Limb (tissue), 2 donors: ENCODE measurements around the gene RASGRF1.
"Not testable (repeated sequence)": the region's sequence is repeated elsewhere in the genome, so short reads cannot be mapped to it uniquely, and the experiment has no call there.

Experiments used
- DNase-seq, 2 donors: peaks; one replicate each; pipeline ENCODE4 v3.0.0-alpha.2; 2016; ENCODE audit errors: extremely low spot score in 2 of 2

The RASGRF1 gene

DNA sequence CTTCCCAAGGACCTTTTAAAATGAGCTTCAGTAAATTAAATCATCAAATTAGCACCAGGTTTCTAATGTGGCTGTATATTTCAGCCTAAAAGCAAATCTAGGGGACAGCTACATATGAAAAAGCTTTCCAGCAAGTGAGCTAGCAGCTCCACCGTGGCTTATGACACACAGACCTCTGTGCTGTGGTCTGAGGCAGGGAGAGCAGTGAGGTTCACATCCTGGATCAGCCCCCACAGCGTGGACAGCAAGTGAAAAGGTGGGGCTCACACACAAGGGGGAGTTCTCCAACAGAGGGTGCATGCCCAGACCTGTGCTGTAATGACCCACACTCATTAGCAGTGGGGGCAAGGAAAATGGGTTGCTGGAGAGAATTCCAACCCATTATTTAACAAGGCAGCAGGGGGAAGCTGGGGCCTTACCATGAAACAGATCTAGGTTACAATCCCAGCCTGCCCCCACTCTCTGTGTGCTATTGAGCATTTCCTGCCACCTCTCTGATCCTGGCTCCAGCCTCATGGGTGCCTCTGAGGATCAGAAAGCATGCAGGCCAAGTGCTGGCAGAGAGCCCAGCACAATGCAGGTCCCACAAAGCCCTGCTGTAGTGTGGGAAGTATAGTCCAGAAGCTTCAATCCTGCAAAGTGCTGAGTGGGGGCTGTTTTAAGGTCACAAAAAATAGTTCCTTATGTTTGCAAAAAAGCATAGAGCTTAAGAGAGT lies 48.2 kb downstream of the RASGRF1 start:
- DNase-seq: no peak

DNA sequence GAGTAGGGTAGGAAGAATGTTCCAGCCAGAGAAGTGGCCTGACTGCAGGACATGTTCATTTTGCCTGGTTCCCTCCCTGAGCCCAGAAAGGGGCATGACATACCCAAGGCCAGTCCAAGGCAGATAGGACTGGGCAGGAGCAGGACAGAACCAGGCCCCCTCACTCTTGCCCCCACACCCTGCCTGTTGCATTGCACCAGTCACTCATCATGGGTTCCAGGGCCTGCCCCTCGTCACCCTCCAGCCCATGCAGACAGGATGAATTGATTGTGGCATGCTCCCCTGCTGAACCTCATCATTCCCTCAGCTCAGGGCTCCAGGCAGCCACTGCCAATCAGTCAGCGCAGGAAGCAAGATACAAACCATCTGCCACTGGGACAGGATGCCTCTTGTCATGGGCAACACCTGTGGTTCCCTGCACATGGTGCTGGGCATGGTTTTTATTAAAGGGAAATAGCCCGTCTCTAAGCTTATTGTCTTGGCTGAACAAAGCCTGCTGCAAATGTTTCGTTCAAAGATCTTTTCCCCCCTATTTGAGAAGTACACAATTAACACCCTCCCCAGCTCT lies 48.9 kb downstream of the RASGRF1 start:
- no peak for DNase-seq

DNA sequence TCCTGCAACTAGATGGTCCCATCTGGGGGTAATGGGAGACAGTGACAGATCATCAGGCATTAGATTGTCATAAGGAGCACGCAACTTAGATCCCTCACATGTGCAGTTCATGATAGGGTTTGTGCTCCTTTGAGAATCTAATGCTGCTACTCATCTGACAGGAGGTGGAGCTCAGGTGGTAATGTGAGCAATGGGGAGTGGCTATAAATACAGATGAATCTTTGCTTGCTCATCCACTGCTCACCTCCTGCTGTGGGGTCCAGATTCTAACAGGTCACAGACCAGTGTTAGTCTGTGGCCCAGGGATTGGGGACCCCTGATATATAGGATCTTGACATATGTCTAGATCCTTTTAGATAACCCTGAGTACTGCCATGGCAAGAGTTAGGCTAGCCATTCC lies 52.7 kb downstream of the RASGRF1 start:
- no peak for DNase-seq

DNA sequence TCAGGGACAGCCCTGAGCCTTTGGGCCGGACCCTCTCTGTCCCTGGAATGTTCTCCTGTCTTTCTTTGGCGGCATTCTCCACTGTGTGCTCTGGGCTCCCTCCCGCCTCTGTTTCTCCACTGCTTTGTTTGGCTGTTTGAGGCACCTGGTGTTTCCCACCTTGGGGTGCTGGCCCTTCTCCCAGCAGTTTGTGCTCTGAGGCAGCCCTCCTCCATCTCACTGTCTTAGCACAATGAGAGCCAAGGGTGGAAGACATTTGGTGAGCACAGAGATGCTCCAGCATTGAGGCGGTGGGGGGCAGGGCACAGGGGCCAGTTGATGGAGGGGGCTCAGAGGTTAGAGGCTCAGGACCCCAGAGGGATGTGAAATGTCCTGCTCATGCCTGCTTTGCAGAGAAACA lies 54.3 kb downstream of the RASGRF1 start:
- no peak for DNase-seq

DNA sequence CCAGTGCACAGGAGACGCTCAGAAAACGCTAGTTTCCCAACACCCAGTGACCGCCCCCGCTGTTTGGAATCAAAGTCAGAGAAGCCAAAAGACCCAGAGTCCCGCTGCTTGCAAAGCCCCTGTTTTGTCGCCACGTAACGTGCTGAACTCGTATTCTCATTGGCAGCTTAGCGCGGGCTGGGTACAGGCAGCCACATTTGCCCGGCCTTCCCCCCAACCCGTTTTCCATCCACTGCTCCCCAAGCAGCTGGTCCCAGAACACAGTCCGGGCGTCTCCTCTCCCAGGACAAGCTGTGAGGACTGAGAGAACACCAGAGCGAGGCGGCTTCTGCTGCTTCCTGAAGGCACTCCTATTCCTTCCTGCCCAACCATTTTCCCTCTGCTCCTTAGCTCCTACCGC lies 54.8 kb downstream of the RASGRF1 start:
- DNase-seq: no peak

DNA sequence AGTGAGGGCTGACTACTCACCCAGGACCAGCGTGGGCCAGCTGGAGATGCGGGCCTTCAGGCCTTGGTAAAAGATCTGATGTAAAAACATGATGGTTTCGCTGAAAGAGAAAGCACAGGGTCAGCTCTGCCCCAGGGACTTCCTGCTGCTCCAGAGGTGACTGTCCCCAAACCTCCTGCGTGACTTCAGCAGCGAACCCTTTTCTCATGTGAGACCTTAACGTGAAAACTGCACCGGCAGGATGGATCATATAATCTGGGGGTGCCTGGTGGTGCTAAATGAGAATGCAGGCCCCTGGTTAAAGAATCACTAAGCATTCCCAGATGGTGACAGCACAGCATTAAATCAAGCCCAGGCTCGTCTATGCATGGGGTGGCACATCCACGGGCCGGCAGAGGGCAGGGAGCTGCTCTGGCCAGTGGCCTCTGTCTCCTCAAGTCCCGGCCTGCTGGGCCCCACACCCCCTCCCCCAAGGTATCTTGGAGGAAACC lies 55.4 kb downstream of the RASGRF1 start:
- no peak for DNase-seq

DNA sequence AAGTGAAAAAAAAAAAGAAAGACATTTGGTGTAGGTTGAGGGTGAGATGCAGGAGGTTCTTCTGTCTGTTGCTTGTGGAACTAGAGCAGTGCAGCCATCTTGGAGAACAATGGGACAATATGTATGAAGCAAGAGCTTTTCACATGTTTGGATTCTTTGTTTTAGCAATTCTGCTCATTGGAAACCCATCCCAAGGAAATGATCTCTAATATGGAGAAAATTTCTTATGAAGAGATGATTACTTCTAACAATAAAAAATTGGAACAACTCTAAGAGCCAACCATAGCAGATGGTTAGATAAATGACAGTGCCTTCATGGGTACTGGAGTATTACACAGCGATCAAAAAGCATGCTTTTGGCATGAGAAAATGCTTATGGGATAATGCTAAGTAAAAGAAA lies 56.3 kb downstream of the RASGRF1 start:
- no peak for DNase-seq

DNA sequence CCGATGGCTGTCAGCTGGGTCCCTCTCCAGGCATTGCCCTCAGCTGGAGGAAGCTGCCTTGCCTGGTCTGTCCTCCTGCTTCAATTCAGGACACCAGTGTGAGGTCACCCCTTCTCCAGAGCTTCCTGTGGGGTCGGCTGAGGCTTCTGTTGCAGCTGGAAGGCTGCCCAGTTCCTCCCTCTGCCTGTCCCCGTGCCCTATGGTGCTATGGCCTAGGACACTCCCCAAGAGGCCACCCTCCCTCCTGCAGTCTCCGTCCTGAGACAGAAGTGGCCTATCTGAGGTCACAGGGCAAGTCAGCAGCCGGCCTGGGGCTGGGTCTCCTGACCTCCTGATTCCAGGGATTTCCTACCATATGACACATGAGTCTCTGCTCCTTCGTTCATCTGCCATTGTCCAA lies 57.9 kb downstream of the RASGRF1 start:
- no peak for DNase-seq

DNA sequence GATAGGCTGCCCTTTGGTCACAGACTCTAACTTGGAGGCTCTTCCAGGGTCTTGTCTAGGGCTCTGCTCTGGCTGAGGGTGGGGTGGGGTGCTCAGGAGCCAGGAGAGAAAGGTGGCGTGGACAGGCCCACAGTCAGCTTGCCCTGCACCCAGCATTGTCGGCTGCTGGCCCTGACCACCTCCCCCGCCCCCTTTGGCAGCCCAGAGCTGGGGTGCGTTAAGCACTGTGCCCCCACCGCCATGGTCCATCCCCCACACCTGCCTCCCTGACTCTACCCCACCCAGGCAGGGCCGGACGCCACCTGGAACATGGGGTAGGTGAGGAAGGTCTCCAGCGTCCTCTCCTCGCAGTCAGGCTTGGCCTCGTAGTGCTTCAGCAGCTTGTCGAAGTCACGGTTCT lies 58.8 kb downstream of the RASGRF1 start:
- DNase-seq: no peak

DNA sequence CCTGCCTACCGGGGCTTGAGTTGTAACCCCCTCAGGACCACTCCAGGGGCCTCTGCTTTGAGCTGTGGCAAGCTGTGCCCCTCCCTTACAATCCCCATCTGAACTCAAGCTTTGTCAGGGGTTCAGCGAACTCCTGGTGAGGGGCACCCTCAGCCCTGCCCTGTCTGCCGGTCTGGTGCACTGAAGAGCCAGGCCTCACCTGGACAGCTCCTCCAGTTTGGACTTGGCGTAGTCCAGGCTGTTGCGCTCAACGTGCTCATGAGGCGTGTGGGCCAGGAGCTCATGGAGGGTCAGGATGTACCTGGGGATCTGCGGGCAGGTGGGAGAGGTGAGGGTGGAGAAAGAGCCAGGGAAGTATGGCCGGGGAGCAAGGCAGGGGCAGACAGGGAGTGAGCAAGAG lies 59.4 kb downstream of the RASGRF1 start:
- no peak for DNase-seq

DNA sequence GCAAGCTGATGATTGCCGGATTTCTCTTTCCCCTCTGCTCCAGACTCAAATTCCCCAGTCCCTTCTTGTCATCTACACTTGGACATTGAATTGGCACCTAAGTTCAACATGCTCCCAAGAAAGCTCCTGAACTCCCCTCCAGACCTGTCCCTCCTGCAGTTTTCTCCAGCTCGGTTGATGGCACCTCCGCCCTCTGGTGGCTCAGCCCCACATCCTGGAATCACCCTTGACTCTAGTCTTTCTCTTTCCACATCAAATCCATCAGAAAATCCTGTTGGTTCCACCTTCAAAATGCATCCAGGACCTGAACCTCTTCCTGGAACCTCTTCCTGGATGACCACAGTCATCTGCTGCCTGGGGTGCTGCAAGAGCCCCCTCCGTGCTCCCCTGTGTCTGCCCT lies 60.1 kb downstream of the RASGRF1 start:
- no peak for DNase-seq

DNA sequence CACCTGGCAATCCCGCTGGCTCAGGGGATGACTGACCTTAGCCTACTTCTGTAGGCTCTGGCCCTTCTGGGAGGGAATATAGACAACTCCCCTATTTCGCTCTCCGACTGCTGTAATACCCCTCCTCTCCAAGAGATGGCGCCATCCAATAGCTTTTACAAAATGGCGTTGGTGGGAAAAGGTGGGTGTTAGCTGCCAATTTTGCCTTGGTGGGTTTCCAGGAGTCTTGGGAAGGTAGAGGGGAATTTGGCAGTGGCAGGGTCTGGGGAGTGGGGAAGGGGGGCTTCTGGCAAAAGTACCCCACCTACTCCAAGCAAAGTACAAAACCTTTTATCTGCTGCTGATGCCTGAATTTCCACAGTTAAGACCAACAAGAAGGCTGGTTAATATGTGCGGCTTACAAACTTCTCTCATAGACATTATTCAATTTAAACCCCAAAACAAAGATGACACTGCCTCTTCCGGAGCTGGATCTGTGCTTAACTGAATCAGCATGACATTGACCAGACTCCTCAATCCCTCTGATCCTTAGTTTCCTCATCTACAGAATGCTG lies 62.1 kb downstream of the RASGRF1 start:
- DNase-seq: peak; percentile 8 to 53

DNA sequence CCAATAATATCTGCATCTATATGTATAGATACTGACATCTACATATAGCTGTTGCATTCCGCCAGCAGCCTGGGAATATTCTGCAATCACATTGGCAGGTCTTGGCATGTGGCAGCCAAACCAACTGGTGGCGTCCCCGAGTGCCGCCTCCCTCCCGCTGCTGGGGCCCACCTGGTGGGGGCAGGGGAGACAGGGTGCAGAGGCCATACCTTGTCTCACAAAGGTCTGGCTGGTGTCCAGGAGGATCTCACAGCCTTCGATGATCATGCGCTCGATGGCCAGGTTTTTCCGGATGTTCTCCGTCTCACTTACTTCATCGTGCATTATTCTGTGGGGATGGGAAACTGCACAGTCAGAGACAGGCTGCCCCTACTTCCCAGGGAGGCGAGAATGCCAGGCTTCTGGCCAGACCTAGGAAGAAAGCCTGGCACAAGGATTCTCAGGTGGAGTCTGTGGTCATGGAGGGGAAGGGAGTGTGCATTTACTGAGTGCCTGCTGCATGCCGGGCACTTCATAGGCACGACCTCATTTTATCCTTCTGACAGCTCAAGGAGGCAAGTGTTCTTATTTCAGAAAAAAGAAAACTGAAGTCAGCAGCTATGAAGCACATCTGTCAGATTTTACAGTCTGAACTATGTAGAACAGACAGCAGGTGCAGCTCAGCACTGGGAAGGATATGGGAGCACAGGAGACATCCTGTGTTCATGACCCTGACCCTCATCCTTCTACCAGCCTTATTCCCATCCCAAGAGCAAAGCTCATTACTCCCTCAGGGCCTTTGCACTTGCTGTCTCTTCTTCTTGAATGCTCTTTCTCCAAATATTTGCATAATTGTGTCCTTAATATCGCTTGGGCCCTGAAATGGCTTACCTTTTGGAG lies 62.8 kb downstream of the RASGRF1 start:
- DNase-seq: no peak

DNA sequence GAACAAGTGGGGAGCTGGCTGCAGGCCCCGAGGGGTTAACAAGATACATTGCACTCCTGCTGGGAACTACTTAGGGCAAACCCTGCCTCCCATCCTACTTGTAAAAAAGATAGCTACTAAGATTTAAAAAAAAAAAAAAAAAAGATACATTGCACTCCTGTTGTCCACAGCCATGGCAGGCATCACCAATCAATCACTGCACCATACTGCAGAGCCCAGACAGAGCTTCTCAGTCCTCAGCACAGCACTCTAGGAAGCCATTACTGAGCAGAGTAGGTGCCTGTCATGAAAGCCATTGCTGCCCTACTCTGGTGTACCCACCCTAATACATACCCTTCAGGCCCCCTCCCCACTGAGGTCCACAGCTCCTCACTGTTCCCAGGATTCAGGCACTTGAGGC lies 64.8 kb downstream of the RASGRF1 start:
- DNase-seq: no peak

DNA sequence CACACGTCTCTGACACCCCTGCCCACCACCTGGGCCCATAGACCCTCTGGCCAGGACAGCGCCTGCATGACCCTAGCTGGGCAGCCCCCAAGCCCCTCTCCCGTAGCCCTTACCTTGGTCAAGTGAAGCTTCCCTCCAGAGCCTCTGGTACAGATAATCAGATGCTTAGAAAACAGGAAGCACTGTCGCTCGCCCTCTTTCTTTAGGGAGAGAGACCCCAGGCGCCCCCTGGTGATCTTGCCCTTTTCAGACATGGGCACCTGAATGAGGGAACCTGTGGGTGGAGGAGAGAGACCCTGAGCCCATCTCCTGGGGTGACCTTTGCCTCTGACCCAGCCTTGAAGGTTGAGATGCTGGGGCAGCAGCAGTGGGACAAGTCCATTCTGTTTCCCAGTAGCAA lies 65.4 kb downstream of the RASGRF1 start:
- DNase-seq: no peak

DNA sequence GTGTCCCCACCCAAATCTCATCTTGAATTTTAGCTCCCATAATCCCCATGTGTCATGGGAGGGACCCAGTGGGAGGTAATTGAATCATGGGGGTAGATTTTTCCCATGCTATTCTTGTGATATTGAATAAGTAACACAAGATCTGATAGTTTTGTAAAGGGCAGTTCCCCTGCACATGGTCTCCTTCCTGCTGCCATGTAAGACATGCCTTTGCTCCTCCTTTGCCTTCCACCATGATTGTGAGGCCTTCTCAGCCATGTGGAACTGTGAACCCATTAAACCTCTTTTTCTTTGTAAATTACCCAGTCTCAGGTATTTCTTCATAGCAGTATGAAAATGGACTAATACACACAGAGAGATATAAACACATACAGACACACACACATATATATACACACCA lies 66.1 kb downstream of the RASGRF1 start:
- not testable (repeated sequence) for DNase-seq

DNA sequence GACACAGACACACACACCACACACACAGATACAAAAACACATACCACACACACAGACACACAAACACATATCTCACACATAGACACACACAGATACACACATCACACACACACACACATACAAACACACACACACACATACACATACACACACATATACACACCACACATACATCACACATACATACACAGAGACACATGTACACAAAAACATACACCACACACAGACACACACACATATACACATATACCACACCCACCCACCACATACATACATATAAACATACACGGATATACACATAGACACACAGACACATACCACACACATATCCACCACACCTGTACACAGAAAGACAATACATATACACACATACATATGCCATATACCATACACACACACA lies 66.7 kb downstream of the RASGRF1 start:
- DNase-seq: no peak

DNA sequence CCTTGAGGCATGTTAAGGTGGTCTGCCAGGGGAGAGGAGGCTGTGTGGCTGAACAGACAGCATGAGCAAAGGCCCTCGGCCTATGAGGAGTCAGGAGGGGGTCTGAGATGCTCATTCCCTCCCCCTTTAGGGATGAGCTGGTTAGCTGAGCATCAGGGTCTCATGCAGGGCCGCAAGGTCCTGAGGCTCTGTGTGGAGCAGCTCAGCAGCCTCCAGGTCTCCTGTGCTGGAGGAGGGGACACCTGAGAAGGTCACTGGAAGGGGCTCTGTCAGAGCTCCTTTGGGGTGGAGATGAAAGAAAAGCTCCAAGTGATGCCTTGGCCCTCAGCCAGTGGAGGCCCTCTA lies 67.1 kb downstream of the RASGRF1 start:
- no peak for DNase-seq

DNA sequence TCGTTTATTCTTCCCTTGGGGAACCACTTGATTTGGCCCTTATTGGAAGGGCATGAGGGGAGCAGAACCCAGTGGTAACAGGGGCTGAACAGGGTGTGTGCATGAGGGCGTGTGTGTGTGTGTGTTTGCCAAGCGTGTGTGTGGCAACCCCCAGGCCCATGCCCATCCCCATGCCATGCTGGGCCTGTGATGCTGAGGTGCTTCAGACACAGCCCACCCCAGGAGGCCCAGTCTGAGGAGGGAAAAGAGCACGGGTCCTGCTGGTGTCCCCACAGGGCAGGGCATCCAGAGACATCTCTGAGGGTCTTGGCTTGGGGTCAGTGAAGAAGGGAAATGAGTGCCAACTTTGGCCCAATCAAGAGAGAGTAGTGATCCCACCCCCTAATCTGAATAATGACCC lies 71.6 kb downstream of the RASGRF1 start:
- DNase-seq: no peak

DNA sequence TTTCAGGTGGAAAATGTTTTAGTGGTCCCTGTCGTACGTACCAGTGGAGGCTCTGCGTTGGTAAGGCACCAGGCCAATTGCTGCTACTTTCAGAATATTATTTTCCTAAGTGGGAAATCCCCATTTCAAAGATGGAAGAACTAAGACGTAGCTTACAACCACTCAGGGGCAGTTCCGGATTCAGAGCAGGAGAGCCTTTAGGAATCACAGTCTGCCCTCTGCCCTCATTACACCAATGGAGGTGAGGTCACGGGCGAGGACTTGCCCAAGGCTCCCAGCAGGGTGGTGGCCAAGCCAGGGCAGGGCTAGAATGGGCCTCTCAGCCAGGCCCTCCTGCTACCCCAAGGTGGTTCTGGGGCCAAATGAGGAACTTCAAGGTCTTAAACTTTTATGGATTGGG lies 72.6 kb downstream of the RASGRF1 start:
- DNase-seq: no peak

DNA sequence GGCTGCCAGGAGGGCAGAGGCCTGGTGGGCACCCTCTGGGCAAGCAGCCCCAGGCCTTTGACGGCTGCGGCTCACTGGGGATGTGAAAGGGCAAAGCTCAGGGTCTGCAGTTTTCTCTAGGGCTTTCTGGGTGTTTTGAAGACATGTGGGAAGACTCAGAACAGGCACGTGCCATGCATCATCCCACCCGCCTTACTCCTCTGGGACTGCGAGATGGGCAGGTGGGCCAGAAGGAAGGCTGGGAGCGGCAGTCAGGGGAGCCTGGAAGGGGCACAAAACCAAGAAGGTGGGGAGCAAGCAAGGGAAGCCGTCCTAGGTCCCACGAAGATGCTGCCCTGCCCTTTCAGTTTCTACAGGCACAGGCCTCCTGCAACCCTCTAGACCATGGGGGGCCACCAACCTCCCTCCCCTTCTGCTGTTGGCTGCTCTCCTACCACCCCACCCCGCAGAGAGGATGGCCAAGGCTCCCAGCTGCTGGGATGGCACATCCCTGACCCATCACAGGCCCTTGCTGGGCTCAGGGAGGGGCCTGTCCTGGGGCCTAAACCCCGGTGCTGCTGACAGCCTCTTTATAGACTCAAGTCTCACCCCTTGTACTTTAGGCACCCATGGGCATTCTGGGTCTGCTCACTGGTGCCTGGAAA lies 73.9 kb downstream of the RASGRF1 start:
- DNase-seq: no peak

DNA sequence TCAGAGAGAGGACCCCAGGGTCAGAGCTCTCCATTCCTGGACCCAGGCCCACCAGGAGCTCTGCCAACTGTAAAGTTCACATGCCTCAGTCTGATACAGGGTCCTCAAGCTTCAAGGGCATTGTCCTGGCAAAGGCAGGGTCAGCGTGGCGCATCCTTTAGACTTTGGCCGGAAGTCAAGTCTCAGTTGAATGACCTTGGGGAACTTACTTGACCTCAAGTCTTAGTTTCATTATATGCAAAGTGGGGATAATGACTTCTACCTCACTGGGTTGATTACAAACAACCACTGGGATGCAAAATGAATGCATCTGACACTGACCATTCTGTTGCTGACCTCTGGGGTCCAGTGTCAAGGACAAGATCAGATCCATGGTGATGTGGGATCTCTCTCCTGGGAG lies 75.2 kb downstream of the RASGRF1 start:
- no peak for DNase-seq
